RWPE1 (cell line): Measurements from ENCODE around the gene ETV5.

Source experiments
- CTCF ChIA-PET: fragments of 350-600 bp; sonication (Branson Sonifier 250); formaldehyde crosslinking; extraction: SDS; loops from one replicate; lab custom pipeline; 2021; lab: Yijun Ruan, JAX
- POLR2A ChIA-PET: fragments of 400-600 bp; formaldehyde crosslinking; extraction: SDS; loops from one replicate; lab custom pipeline; 2020; ENCODE audit warnings: antibody characterized with exemption; ENCODE audit not compliant: low non-redundant PET; lab: Yijun Ruan, JAX
- DNase-seq: peaks from one replicate; pipeline ENCODE4 v3.0.0; 2012; ENCODE audit warnings: low spot score
- H3K27ac ChIP-seq: fragments of 450-650 bp; 2 replicates; pipeline ENCODE4 v1.5.1; 2017
- CTCF ChIP-seq: fragments of 450-650 bp; conservative IDR thresholded peaks from 2 replicates; pipeline ENCODE4 v1.5.1; 2017; ENCODE audit warnings: low read depth, mild to moderate bottlenecking

Gene ETV5

GRCh38 chr3:186083746-186084145, 25.1 kb downstream of the ETV5 start:
- H3K27ac ChIP-seq = no peak overlapping the region
- POLR2A ChIA-PET = no interaction called here
- CTCF ChIA-PET = no interaction called here
- DNase-seq = no peak
- no peak for TF ChIP-seq CTCF

GRCh38 chr3:186082150-186082549, 26.7 kb downstream of the ETV5 start:
- POLR2A ChIA-PET = no interaction called here
- no peak for TF ChIP-seq CTCF
- H3K27ac ChIP-seq = no peak overlapping the region
- CTCF ChIA-PET = no interaction called here
- DNase-seq = no peak

- no peak overlapping the region for H3K27ac ChIP-seq
- ChIA-PET CTCF (interaction anchor here (1.0 kb wide), 1 partner anchor 9 kb away, joined by 3 read pairs; no protein-coding TSS in a partner anchor), POLR2A (no interaction called here)
- no peak for TF ChIP-seq CTCF
- no peak for DNase-seq
Measured at GRCh38 chr3:186081678-186082077, 27.2 kb downstream of the ETV5 start.

GRCh38 chr3:186080849-186081438, 27.9 kb downstream of the ETV5 start:
- POLR2A ChIA-PET = no interaction called here
- DNase-seq = no peak
- H3K27ac ChIP-seq = no peak overlapping the region
- CTCF ChIA-PET = interaction anchor here (0.5 to 1.0 kb wide), 2 partner anchors 10 to 393 kb away, joined by 3 read pairs; no protein-coding TSS in a partner anchor
- no peak for TF ChIP-seq CTCF

- CTCF ChIA-PET = no interaction called here
- DNase-seq = no peak
- no peak for TF ChIP-seq CTCF
- POLR2A ChIA-PET = no interaction called here
- H3K27ac ChIP-seq = no peak overlapping the region
Measured at GRCh38 chr3:186079925-186080324, 29.0 kb downstream of the ETV5 start.

- ChIA-PET CTCF (interaction anchor here (1.1 to 1.2 kb wide), 2 partner anchors 94 to 463 kb away, joined by 3 to 4 read pairs; no protein-coding TSS in a partner anchor), POLR2A (no interaction called here)
- no peak overlapping the region for H3K27ac ChIP-seq
- no peak for DNase-seq
- TF ChIP-seq CTCF = no peak
Measured at GRCh38 chr3:186077466-186077865, 31.4 kb downstream of the ETV5 start.
